Eye (tissue), 1 donor: ENCODE results near the gene PLXNB1.
"Not testable (repeated sequence)": the region's sequence is repeated elsewhere in the genome, so short reads cannot be mapped to it uniquely, and the experiment has no call there.

Experiments used
- DNase-seq: peaks from one replicate; pipeline ENCODE4 v3.0.0-alpha.2; 2015

Gene PLXNB1

GRCh38 chr3:48429960-48430707 lies at the start of gene PLXNB1:
TSS of gene PLXNB1 (minus strand) at chr3:48430086. CDS start at chr3:48424611, 5,475 bp downstream.
- peak; percentile 85 for DNase-seq

GRCh38 chr3:48478626-48479555 lies 49.0 kb upstream of the PLXNB1 start:
- no peak for DNase-seq

GRCh38 chr3:48477959-48478520 lies 48.2 kb upstream of the PLXNB1 start:
- DNase-seq: no peak

GRCh38 chr3:48476426-48477053 lies 46.7 kb upstream of the PLXNB1 start:
- DNase-seq: no peak

- DNase-seq: no peak
Measured at GRCh38 chr3:48475188-48475587, 45.3 kb upstream of the PLXNB1 start.

- DNase-seq: peak; percentile 45
Measured at GRCh38 chr3:48474619-48475018, 44.7 kb upstream of the PLXNB1 start.

- not testable (repeated sequence) for DNase-seq
Measured at GRCh38 chr3:48474031-48474430, 44.1 kb upstream of the PLXNB1 start.

- no peak for DNase-seq
Measured at GRCh38 chr3:48473617-48473952, 43.7 kb upstream of the PLXNB1 start.

- DNase-seq: peak; percentile 97
Measured at GRCh38 chr3:48472923-48473616, 43.2 kb upstream of the PLXNB1 start.

GRCh38 chr3:48472673-48472922 lies 42.7 kb upstream of the PLXNB1 start:
- DNase-seq: no peak

GRCh38 chr3:48470286-48470685 lies 40.4 kb upstream of the PLXNB1 start:
- DNase-seq: no peak

GRCh38 chr3:48469046-48469915 lies 39.4 kb upstream of the PLXNB1 start:
- no peak for DNase-seq

GRCh38 chr3:48468329-48468731 lies 38.4 kb upstream of the PLXNB1 start:
- no peak for DNase-seq

- DNase-seq: no peak
Measured at GRCh38 chr3:48467473-48468267, 37.8 kb upstream of the PLXNB1 start.

- DNase-seq: no peak
Measured at GRCh38 chr3:48467110-48467454, 37.2 kb upstream of the PLXNB1 start.

GRCh38 chr3:48466386-48467109 lies 36.7 kb upstream of the PLXNB1 start:
- DNase-seq: peak; percentile 24

- peak; percentile 98 for DNase-seq
Measured at GRCh38 chr3:48465531-48466378, 35.9 kb upstream of the PLXNB1 start.

- DNase-seq: no peak
Measured at GRCh38 chr3:48465237-48465530, 35.3 kb upstream of the PLXNB1 start.

- DNase-seq: no peak
Measured at GRCh38 chr3:48464713-48465221, 34.9 kb upstream of the PLXNB1 start.
